ENCODE measurements around the gene DELE1.
"Not testable (repeated sequence)": the region's sequence is repeated elsewhere in the genome, so short reads cannot be mapped to it uniquely, and the experiment has no call there.

DELE1 gene

DNA sequence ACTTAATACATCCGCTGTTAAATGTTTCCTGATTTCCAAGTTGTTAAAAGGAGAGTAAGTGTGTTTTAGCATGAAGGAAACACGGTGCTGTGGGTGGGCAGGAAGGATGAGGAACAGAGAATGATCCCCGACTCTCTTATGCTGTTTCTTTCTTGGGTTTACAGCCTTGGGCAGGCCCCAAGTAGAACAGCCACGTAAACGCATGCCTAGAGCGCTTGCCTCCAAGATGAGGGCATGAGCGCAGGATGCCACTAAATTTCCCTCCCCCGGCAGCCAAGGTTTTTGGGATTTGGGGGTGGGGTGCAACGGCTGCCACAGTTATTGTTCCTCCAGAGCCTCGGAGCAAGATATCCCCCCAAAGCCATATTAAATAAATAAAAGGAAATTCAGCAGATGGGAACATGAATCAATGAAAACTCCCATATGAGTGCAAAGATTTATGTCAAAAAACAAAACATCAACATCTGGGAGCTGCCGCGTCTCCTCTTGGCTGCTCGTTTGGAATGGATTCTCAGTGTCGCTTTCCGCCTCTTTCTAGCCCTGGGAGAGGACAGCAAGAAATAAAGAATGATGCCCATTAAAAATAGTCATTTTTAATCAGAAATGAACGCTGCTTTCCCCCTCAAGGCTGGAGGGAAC, 10.0 kb upstream of the DELE1 start:
- H3K9me3 ChIP-seq (ENCODE audit: control insufficient read depth, insufficient read depth, low read length): no peaks in the 10 kb centered on the region
- H3K4me3 ChIP-seq (ENCODE audit: low read depth, low read length): peak overlapping the region; percentile 59
- no peak overlapping the region for H3K27ac ChIP-seq (ENCODE audit: low read depth, low read length)
- peaks cover 16% of the 10 kb centered on the region for H3K4me1 ChIP-seq (ENCODE audit: control insufficient read depth, insufficient read depth, low read length)
- H3K9ac ChIP-seq (ENCODE audit: low read depth, low read length): 0 out of 2 replicates have a peak overlapping the region, but pooled peaks have one; percentile 8
- peaks cover 23% of the 10 kb centered on the region for H3K27me3 ChIP-seq (ENCODE audit: control insufficient read depth, insufficient read depth, low read length)
- H3K36me3 ChIP-seq (ENCODE audit: control insufficient read depth, insufficient read depth, low read length): no peaks in the 10 kb centered on the region

DNA sequence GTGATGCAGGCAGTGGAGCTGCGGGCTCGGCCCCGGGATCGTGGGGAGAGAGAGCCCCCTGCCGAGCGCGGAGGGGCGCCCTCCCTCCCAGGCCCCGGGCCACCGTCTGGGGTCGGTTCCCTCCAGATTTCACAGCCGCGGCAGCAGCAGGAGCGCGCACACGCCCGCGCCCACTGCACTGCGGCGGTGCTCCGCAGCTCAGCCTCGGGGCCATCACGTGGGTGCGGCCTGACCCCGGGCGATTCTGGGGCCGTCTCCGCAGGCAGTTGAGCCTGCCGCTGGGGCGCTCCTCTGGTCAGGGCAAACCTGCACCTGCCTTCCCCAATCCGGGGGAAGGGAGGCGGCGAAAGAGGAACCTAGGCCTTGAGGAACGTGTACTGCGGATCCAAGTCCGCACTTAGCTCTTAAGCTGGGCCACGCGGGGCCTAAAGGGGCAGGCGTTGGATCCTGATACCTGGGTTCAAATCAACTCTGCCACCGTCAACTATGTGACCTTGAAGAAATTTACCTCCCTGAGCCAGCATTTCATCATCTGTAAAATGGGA, 9.4 kb upstream of the DELE1 start:
- Histone ChIP-seq H3K9ac (ENCODE audit: low read depth, low read length) (0 out of 2 replicates have a peak overlapping the region, but pooled peaks have one; percentile 8), H3K27ac (ENCODE audit: low read depth, low read length) (no peak overlapping the region), H3K4me1 (ENCODE audit: control insufficient read depth, insufficient read depth, low read length) (peaks cover 16% of the 10 kb centered on the region), H3K36me3 (ENCODE audit: control insufficient read depth, insufficient read depth, low read length) (no peaks in the 10 kb centered on the region), H3K27me3 (ENCODE audit: control insufficient read depth, insufficient read depth, low read length) (peaks cover 23% of the 10 kb centered on the region), H3K9me3 (ENCODE audit: control insufficient read depth, insufficient read depth, low read length) (no peaks in the 10 kb centered on the region), H3K4me3 (ENCODE audit: low read depth, low read length) (peak overlapping the region; percentile 59)

DNA sequence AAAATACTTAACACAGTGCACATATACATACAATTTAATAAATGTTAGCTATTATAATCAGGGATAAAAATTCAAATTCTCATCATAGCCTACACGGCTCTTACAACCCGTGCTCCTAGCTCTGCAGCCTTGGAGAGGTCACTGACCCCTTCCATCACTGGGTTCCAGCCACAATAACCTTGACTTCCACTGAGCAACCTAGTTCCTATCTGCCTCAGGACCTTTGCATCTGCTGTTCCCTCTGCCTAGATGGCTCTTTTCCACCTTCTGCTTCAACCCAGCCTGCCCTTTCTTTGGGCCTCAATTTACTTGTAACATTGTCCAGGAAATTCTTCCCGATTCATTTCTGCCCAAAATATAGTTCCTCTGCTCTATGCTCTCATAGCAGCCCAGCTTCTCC, 8.9 kb upstream of the DELE1 start:
- peaks cover 16% of the 10 kb centered on the region for H3K4me1 ChIP-seq (ENCODE audit: control insufficient read depth, insufficient read depth, low read length)
- no peak overlapping the region for H3K4me3 ChIP-seq (ENCODE audit: low read depth, low read length)
- peaks cover 23% of the 10 kb centered on the region for H3K27me3 ChIP-seq (ENCODE audit: control insufficient read depth, insufficient read depth, low read length)
- H3K27ac ChIP-seq (ENCODE audit: low read depth, low read length): no peak overlapping the region
- H3K9me3 ChIP-seq (ENCODE audit: control insufficient read depth, insufficient read depth, low read length): no peaks in the 10 kb centered on the region
- no peak overlapping the region for H3K9ac ChIP-seq (ENCODE audit: low read depth, low read length)
- H3K36me3 ChIP-seq (ENCODE audit: control insufficient read depth, insufficient read depth, low read length): no peaks in the 10 kb centered on the region

DNA sequence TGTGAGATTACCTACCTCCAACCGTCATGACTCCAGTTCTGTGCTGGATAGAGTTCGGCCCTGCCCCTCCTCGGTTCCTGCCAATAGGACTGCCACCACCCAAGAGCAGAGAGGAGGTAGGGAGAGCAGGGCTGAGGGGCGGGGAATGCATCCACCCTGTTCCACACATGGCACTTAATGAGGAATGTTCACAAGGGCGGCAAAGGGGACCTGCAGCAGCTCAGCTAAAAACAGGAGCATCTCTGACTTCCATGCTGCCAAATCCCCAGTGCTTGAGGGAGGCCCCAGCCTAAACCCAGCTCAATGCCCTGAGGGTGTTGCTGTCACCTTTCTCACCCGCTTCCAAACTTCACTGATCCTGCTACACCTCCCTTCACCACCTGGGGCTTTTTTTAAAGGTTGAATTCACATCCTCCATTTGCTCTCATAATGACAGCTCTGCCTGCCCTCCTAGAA, 7.8 kb upstream of the DELE1 start:
- Histone ChIP-seq H3K4me1 (ENCODE audit: control insufficient read depth, insufficient read depth, low read length) (peaks cover 16% of the 10 kb centered on the region), H3K9ac (ENCODE audit: low read depth, low read length) (no peak overlapping the region)

DNA sequence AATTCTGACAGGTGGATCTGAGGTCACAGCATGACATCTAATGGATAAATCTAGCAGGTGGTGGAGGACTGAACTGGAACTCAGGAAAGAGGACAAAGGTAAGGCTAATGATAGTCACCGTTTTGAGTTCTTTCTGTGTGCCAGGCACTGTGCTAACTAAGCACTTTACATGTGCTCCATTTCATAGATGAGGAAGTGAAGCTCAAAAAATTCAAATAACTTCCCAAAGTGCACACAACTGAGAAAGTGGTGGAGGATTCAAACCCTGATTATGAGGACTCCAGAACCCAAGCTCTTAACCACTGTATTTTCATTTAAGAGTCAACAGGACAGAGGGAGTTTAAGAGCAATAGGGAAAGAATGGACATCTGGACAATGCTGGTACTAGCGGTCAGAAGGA, 7.1 kb upstream of the DELE1 start:
- H3K27me3 ChIP-seq (ENCODE audit: control insufficient read depth, insufficient read depth, low read length): peaks cover 23% of the 10 kb centered on the region
- no peak overlapping the region for H3K4me3 ChIP-seq (ENCODE audit: low read depth, low read length)
- H3K36me3 ChIP-seq (ENCODE audit: control insufficient read depth, insufficient read depth, low read length): no peaks in the 10 kb centered on the region
- H3K9me3 ChIP-seq (ENCODE audit: control insufficient read depth, insufficient read depth, low read length): no peaks in the 10 kb centered on the region
- no peak overlapping the region for H3K27ac ChIP-seq (ENCODE audit: low read depth, low read length)
- peaks cover 16% of the 10 kb centered on the region for H3K4me1 ChIP-seq (ENCODE audit: control insufficient read depth, insufficient read depth, low read length)
- no peak overlapping the region for H3K9ac ChIP-seq (ENCODE audit: low read depth, low read length)

More for the DNA sequence above, 7.8 kb upstream of the DELE1 start:
- H3K4me3 ChIP-seq (ENCODE audit: low read depth, low read length): no peak overlapping the region
- no peak overlapping the region for H3K27ac ChIP-seq (ENCODE audit: low read depth, low read length)
- no peaks in the 10 kb centered on the region for H3K36me3 ChIP-seq (ENCODE audit: control insufficient read depth, insufficient read depth, low read length)
- H3K27me3 ChIP-seq (ENCODE audit: control insufficient read depth, insufficient read depth, low read length): peaks cover 23% of the 10 kb centered on the region
- no peaks in the 10 kb centered on the region for H3K9me3 ChIP-seq (ENCODE audit: control insufficient read depth, insufficient read depth, low read length)

DNA sequence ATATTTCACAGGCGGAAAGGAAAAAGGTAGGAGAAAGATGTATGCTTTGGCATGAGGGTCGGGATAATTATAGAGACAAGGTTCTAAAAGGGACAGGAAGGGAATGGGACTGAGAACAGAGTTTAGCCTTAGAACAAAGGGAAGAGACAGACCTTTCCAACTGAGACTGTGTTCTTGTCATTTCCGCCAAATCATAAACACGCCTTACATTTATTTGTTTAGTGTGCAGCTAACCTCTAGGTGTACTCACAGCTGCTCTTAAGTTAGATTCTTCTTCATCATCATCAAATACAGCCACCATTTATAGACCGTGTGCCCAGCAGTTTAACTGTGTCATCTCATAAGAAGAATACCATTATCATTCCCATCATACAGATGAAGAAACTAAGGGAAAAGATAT, 5.9 kb upstream of the DELE1 start:
- Histone ChIP-seq H3K27me3 (ENCODE audit: control insufficient read depth, insufficient read depth, low read length) (peaks cover 22% of the 10 kb centered on the region), H3K4me3 (ENCODE audit: low read depth, low read length) (no peak overlapping the region), H3K36me3 (ENCODE audit: control insufficient read depth, insufficient read depth, low read length) (no peaks in the 10 kb centered on the region), H3K4me1 (ENCODE audit: control insufficient read depth, insufficient read depth, low read length) (peaks cover 16% of the 10 kb centered on the region), H3K9ac (ENCODE audit: low read depth, low read length) (no peak overlapping the region), H3K27ac (ENCODE audit: low read depth, low read length) (no peak overlapping the region), H3K9me3 (ENCODE audit: control insufficient read depth, insufficient read depth, low read length) (no peaks in the 10 kb centered on the region)

DNA sequence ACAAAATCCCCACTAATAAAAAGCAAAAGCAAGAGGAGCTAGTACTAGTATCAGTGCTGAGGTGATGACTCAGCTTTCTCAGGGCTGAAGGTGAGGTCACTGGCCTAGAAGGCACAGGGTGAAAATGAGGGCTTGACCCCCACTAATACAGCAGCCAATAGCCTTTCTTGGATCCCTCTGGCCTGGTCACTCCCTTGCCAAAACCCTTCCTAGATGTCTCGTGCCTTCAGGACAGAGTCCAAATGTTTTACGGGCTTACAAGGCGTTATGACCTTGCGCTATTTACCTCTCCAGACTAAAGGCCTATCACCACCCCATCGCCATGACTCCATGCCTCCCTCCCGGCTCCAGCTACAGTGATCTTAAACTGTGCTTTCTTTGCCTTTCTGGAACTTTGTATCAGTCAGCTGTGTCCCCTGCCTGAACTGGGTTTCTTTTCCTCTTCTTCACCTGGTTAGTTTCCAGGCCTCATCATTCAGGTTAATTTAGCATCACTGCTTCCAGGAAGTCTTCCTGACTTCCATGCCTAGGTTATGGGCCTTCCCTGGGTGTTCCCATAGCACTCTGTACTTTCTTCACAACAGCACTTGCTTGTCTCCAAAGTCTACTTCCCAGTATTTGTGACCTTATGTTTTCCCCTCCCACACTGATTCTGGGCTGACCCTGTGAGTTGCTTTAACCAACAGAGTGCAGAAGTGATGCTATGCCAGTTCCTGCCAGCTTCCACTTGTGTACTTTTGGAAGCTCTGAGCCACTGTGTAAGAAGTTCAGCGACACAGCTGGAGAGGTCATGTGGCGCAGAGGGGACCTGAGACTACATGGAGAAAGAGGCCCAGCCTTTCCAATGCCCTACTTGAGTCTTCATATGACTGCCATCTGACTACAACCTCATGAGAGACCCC, 4.2 kb upstream of the DELE1 start:
- Histone ChIP-seq H3K4me1 (ENCODE audit: control insufficient read depth, insufficient read depth, low read length) (peaks cover 11% of the 10 kb centered on the region; the same call in 1 of the 2 replicates), H3K27me3 (ENCODE audit: control insufficient read depth, insufficient read depth, low read length) (peaks cover 8% of the 10 kb centered on the region), H3K27ac (ENCODE audit: low read depth, low read length) (no peak overlapping the region), H3K9me3 (ENCODE audit: control insufficient read depth, insufficient read depth, low read length) (no peaks in the 10 kb centered on the region), H3K36me3 (ENCODE audit: control insufficient read depth, insufficient read depth, low read length) (no peaks in the 10 kb centered on the region), H3K4me3 (ENCODE audit: low read depth, low read length) (no peak overlapping the region), H3K9ac (ENCODE audit: low read depth, low read length) (no peak overlapping the region)

DNA sequence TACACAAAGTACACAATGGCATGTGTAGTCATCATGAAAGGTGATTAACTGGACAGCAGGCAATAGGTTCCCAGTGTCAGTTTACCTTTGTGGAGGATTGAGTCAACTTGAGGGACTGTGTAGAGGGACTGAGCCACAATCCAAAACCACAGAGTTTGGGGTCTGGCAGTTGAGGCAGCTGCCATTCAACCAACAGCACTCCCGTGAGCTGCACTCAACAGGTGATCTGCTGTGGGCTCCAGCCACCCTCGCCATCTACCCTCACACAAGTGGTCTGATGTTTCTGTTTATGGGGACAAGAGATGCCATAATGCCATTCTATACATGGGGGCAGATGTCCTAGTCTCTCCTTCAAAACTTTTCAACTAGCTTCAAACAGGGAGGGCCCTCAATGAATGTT, 2.9 kb upstream of the DELE1 start:
- no peaks in the 10 kb centered on the region for H3K9me3 ChIP-seq (ENCODE audit: control insufficient read depth, insufficient read depth, low read length)
- H3K27ac ChIP-seq (ENCODE audit: low read depth, low read length): no peak overlapping the region
- H3K27me3 ChIP-seq (ENCODE audit: control insufficient read depth, insufficient read depth, low read length): no peaks in the 10 kb centered on the region
- no peak overlapping the region for H3K9ac ChIP-seq (ENCODE audit: low read depth, low read length)
- H3K4me1 ChIP-seq (ENCODE audit: control insufficient read depth, insufficient read depth, low read length): peaks cover 11% of the 10 kb centered on the region; the same call in 1 of the 2 replicates
- no peak overlapping the region for H3K4me3 ChIP-seq (ENCODE audit: low read depth, low read length)
- H3K36me3 ChIP-seq (ENCODE audit: control insufficient read depth, insufficient read depth, low read length): peaks cover 6% of the 10 kb centered on the region

DNA sequence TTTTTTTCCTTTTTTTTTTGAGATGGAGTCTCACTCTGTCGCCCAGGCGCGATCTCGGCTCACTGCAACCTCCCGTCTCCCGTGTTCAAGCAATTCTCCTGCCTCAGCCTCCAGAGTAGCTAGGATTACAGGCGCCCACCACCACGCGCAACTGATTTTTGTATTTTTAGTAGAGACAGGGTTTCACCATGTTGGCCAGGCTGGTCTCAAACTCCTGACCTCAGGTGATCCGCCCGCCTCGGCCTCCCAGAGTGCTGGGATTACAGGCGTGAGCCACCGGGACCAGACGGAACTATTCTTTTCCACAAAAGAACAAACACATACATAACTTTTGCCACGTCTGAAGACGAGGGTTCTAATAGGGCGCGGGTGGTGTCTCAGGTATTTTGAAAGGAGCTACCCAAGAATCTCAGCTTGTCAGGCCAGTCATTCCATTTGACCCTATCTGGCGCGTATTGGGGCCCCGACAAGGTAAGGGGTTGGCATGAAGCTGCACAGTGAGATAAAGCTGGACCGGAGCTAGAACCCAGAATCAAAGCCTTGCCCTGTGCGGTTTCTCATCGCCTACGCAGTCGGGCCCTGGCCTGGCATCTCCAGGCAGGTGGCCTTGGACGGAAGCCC, 734 bp upstream of the DELE1 start:
- H3K4me1 ChIP-seq (ENCODE audit: control insufficient read depth, insufficient read depth, low read length); H3K27me3 ChIP-seq (ENCODE audit: control insufficient read depth, insufficient read depth, low read length); H3K9me3 ChIP-seq (ENCODE audit: control insufficient read depth, insufficient read depth, low read length): not testable (repeated sequence)
- H3K4me3 ChIP-seq (ENCODE audit: low read depth, low read length): peak overlapping the region; percentile 83
- H3K9ac ChIP-seq (ENCODE audit: low read depth, low read length): peak overlapping the region; percentile 83
- H3K36me3 ChIP-seq (ENCODE audit: control insufficient read depth, insufficient read depth, low read length): peaks cover 27% of the 10 kb centered on the region
- peak overlapping the region; percentile 97 for H3K27ac ChIP-seq (ENCODE audit: low read depth, low read length)

DNA sequence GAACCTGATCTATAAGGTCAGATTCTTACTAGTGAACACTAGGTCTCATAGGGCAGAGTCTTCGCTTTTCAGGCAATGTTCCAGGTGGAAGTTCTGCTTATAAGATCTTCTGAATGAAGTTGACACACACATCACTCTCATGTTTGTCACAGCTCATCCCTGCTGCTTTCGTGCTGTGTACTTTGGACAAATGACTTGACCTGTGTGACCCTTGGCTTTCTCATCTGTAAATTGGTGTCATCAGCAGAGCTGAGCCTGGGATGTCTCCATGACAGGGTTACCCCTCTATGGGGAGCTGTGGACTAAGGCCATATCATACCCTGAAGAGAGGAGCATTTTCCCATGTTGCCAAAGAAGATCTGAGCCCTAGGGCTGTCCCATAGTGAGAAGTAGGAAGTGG, 2.8 kb downstream of the DELE1 start:
- Histone ChIP-seq H3K27ac (ENCODE audit: low read depth, low read length) (no peak overlapping the region), H3K4me1 (ENCODE audit: control insufficient read depth, insufficient read depth, low read length) (0 out of 2 replicates have a peak, but pooled peaks cover 5% of the 10 kb centered on the region), H3K4me3 (ENCODE audit: low read depth, low read length) (no peak overlapping the region), H3K27me3 (ENCODE audit: control insufficient read depth, insufficient read depth, low read length) (no peaks in the 10 kb centered on the region), H3K9me3 (ENCODE audit: control insufficient read depth, insufficient read depth, low read length) (no peaks in the 10 kb centered on the region), H3K36me3 (ENCODE audit: control insufficient read depth, insufficient read depth, low read length) (peaks cover 62% of the 10 kb centered on the region), H3K9ac (ENCODE audit: low read depth, low read length) (no peak overlapping the region)

All from HUES48 (cell line).